ACC112 (cell line): Measurements from ENCODE around the gene THSD7B.

Experiments
- H2AFZ ChIP-seq: fragments of 200-600 bp; sonication (generic); one replicate; pipeline ENCODE4 v1.6.0; 2017; ENCODE audit warnings: antibody characterized with exemption, low read length; ENCODE audit not compliant: unreplicated experiment
- H3K27ac ChIP-seq: fragments of 200-600 bp; sonication (generic); 2 replicates; pipeline ENCODE4 v1.5.1; 2014; ENCODE audit warnings: low read depth, mild to moderate bottlenecking, antibody characterized with exemption, low read length, moderate library complexity
- H3K27me3 ChIP-seq: fragments of 200-600 bp; sonication (generic); 2 replicates; pipeline ENCODE4 v1.6.1; 2014; ENCODE audit warnings: mild to moderate bottlenecking, antibody characterized with exemption, low read length, moderate library complexity, mixed read lengths; ENCODE audit not compliant: insufficient read depth
- H3K36me3 ChIP-seq: fragments of 200-600 bp; sonication (generic); 2 replicates; pipeline ENCODE4 v1.6.1; 2016; ENCODE audit warnings: mild to moderate bottlenecking, antibody characterized with exemption, low read length, moderate library complexity, mixed read lengths; ENCODE audit not compliant: insufficient read depth
- H3K4me1 ChIP-seq: fragments of 200-600 bp; sonication (generic); one replicate; pipeline ENCODE4 v1.6.1; 2016; ENCODE audit warnings: low read length, mixed read lengths; ENCODE audit not compliant: insufficient read depth, unreplicated experiment, control insufficient read depth
- H3K4me3 ChIP-seq: fragments of 200-600 bp; sonication (generic); 2 replicates; pipeline ENCODE4 v1.5.1; 2014; ENCODE audit warnings: mild to moderate bottlenecking, low read depth, low read length
- H3K79me2 ChIP-seq: fragments of 200-600 bp; sonication (generic); one replicate; pipeline ENCODE4 v1.6.0; 2016; ENCODE audit warnings: low read length; ENCODE audit not compliant: control insufficient read depth, unreplicated experiment, insufficient read depth

Gene THSD7B

DNA sequence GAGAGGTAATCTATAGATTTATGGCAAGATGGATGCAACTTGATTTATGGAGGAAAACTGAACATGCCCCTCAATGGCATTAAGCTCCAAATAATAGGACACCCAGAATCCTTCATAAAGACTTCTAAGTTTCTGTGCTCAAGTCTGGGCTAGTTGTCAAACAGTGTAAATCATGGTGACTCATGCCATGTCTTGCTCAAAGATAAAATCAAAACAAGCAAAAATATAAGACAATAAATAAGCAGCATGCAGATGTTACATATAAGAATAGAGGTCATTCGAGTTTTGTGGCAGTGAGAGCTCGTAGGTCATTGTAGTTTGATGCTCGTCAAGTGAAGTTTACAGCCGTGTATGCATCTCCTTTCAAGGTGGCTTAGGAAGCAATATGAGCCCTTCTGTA is 403.2 kb downstream of the THSD7B start:
- no peaks in the 10 kb centered on the region for H3K36me3 ChIP-seq
- H2AFZ ChIP-seq = no peak overlapping the region
- peaks cover 15% of the 10 kb centered on the region for H3K4me1 ChIP-seq
- H3K79me2 ChIP-seq = no peaks in the 10 kb centered on the region
- H3K27ac ChIP-seq = no peak overlapping the region
- H3K4me3 ChIP-seq = no peak overlapping the region
- H3K27me3 ChIP-seq = no peaks in the 10 kb centered on the region

DNA sequence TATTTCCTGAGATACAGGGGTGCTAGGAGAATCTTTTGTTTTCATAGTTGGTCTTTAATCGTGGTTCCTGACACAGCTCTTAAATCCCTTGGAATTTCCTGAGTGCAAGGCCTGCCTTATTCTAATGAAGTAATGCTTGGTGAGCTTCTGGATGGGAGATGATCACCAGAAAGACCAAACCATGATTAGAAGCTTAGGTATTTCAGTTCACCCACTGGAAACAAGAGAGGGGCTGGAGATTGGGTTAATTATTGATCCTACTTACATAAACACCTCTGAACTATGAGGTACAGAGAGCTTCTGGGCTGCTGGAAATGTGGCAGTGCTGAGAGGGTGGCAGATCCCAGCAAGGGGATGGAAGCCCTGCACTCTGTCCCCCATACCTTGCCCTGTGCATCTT is 406.8 kb downstream of the THSD7B start:
- no peak overlapping the region for H3K27ac ChIP-seq
- peaks cover 19% of the 10 kb centered on the region for H3K4me1 ChIP-seq
- H3K27me3 ChIP-seq = no peaks in the 10 kb centered on the region
- H2AFZ ChIP-seq = no peak overlapping the region
- H3K4me3 ChIP-seq = no peak overlapping the region
- no peaks in the 10 kb centered on the region for H3K36me3 ChIP-seq
- H3K79me2 ChIP-seq = no peaks in the 10 kb centered on the region

DNA sequence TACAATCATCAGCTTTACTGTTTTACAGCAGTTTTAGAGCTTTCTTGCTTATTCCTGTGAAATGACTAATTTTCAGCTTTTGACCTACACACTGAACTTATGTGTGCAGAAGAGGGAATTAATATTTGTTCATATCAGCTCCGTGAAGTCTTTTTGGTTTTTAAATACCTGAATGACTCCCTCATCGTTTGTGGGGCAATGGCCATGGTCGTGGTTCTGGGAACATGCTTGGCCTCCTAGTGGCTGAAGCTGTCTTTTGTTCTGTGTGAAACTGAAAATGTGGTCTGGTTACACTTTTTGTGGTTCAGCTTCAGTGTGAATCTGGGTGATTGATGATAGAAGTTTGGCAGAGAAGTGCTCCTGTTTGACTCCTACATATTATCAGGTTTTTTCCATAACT is 408.1 kb downstream of the THSD7B start:
- H3K36me3 ChIP-seq = no peaks in the 10 kb centered on the region
- no peaks in the 10 kb centered on the region for H3K79me2 ChIP-seq
- H3K4me1 ChIP-seq = peaks cover 19% of the 10 kb centered on the region
- H3K27me3 ChIP-seq = no peaks in the 10 kb centered on the region
- no peak overlapping the region; the same call in 1 of the 2 replicates for H3K4me3 ChIP-seq
- H3K27ac ChIP-seq = peak overlapping the region; percentile 11; the same call in 1 of the 2 replicates
- H2AFZ ChIP-seq = peak overlapping the region; percentile 17

DNA sequence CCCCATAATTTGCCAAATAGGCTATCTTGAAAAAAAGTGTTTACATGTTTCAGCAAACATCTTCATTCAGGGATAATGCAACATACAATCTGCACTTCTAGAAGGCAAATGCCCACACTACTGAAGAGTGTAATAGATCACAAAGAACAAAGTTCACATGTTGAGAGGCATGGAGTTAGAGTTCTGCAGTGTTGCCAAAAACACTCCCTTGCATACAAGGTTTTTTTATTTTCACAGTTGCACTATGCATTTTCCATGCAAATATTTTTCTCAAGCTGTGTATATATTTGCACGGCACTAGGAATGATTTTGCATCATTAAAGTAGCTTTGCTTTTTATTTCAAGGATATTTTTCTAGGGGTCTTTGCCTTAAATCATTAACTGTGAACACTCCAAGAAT is 409.9 kb downstream of the THSD7B start:
- Histone ChIP-seq H2AFZ (no peak overlapping the region), H3K36me3 (no peaks in the 10 kb centered on the region), H3K4me3 (no peak overlapping the region), H3K27me3 (no peaks in the 10 kb centered on the region), H3K27ac (no peak overlapping the region), H3K79me2 (no peaks in the 10 kb centered on the region), H3K4me1 (peaks cover 32% of the 10 kb centered on the region)

DNA sequence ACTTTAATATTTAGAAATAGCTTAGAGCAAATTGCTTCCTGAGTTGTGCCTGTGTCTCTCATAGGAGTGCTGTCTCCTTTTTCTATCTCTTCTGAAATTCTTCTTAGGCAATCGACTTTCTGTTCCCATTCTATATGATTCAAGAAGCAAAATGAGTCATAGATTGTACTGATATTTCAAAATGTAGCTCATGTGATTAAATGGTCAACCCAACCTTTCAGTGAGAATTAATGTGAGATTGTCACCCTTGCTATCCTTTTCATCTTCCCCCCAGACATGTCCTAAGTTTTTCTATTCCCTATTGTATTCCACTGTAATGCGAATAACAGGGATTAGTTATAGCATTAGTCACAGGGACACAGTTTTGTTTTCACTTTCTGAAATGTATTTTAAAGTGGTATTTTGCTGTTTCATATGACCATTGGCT is 413.6 kb downstream of the THSD7B start:
- peak overlapping the region; percentile 80 for H2AFZ ChIP-seq
- H3K4me1 ChIP-seq = peaks cover 30% of the 10 kb centered on the region
- peak overlapping the region; percentile 93 for H3K27ac ChIP-seq
- H3K36me3 ChIP-seq = no peaks in the 10 kb centered on the region
- peak overlapping the region; percentile 49 for H3K4me3 ChIP-seq
- no peaks in the 10 kb centered on the region for H3K27me3 ChIP-seq
- H3K79me2 ChIP-seq = no peaks in the 10 kb centered on the region

DNA sequence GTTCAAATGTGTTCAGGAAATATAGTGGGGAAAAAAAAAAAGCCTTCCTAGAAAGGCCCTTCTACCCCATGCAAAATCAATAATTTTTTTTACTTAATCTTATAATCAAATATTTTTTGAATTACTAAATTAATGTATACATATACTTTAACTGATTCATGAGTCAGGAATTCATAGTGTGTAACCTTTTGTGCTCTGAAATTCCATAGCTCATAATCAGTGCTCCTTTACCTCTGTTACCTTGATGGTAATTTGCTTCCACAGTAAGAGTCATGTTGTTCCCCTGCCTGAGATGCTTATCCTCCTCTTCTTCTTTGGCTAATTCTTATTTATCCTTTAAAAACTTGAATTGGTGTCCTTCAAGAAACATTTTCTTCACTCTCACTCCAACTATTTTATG is 414.2 kb downstream of the THSD7B start:
- no peaks in the 10 kb centered on the region for H3K36me3 ChIP-seq
- H3K4me3 ChIP-seq = peak overlapping the region; percentile 49; the same call in 1 of the 2 replicates
- peak overlapping the region; percentile 93 for H3K27ac ChIP-seq
- H2AFZ ChIP-seq = peak overlapping the region; percentile 80
- no peaks in the 10 kb centered on the region for H3K27me3 ChIP-seq
- H3K4me1 ChIP-seq = peaks cover 30% of the 10 kb centered on the region
- no peaks in the 10 kb centered on the region for H3K79me2 ChIP-seq

DNA sequence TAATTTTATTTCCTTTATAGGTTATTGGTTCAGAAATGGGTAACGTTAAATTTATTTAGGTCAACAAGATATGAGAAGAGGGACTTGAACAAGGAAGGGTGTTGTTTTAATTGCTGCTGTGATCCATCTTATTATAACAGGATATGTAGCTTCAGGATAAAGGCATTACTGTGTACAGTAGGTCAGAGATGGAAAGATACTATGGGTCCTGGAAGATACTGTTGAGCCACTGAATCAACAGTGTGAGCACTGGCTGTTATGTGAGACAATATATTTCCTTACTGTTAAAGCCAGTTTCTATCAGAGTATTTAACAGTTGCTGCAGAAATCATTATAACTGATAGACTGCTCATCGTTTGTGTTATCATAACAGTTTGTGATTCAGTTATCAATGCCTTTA is 414.7 kb downstream of the THSD7B start:
- Histone ChIP-seq H2AFZ (no peak overlapping the region), H3K79me2 (no peaks in the 10 kb centered on the region), H3K27me3 (no peaks in the 10 kb centered on the region), H3K36me3 (no peaks in the 10 kb centered on the region), H3K4me3 (no peak overlapping the region; the same call in 1 of the 2 replicates), H3K27ac (peak overlapping the region; percentile 93), H3K4me1 (peaks cover 30% of the 10 kb centered on the region)

DNA sequence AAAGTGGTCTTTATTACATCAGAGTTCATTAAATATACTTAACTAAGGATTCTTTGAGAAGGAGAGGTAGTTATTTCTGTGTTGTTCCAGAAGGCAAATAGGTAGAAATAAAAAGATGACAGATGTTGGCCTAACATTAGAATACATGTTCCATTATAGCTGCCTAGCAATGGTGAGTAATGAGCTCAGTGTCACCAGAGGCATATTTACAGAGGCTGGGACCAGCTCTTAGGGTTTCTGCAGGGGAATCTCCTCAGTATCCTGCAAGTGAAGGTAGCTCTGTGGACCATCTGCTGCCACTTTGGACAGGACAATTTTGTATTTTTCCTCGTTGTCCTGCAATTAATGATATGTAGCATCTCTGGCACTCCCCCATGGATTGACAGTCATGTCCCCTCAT is 416.0 kb downstream of the THSD7B start:
- Histone ChIP-seq H3K27me3 (no peaks in the 10 kb centered on the region), H3K36me3 (no peaks in the 10 kb centered on the region), H3K27ac (no peak overlapping the region), H3K4me3 (no peak overlapping the region), H2AFZ (no peak overlapping the region), H3K4me1 (peaks cover 30% of the 10 kb centered on the region), H3K79me2 (no peaks in the 10 kb centered on the region)

DNA sequence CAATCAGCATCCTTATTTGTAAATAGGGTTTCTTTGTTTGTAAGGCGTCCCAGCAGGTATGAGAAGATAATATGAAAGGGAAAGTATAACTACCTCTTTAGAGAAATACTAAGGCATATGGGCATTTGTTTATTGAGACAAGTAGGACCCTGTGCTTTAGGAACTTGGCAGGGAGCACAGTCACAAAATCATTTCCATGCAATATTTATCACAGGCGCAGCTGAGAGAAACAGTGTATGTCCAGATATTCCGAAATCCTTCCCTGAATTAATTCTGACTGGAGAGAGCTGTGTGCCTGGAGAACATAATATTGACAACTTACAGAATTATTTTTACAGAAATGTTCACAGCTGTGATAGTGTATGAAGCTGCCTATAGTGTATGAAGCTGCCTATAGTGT is 416.7 kb downstream of the THSD7B start:
- Histone ChIP-seq H3K79me2 (no peaks in the 10 kb centered on the region), H3K36me3 (no peaks in the 10 kb centered on the region), H3K27ac (no peak overlapping the region), H2AFZ (no peak overlapping the region), H3K4me3 (no peak overlapping the region), H3K27me3 (no peaks in the 10 kb centered on the region), H3K4me1 (peaks cover 30% of the 10 kb centered on the region)

DNA sequence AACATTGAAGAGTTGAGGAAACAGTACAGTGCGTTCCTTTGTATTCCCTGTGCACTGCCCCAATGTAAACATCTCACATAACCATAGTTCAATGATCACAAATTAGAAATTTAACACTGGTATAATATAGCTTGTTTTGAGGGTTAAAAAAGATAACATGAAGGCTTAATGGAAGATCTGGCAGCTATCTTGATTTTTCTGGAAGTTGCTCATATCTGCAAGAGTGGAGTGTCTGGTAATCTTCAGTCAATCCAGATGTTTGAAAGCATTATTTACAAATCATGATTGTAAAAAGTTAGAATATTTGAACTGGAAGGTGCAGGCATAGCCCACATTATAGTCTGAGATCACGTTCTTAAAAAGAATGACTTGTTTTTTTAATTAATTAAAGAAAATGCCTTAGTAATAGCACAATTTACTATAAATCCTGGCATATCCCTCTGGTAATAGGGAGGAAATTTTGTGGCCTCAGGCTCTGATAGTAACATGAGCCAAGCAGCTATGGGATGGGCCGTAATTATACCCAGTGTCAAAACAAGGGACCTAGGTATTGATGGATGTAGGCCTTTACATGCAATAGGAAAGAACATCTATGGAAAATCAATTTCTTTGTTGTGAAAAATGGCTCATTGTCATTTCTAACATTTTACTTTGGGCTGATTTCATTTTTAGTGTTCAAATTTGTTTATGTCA is 418.0 kb downstream of the THSD7B start:
- Histone ChIP-seq H3K27me3 (no peaks in the 10 kb centered on the region), H3K27ac (no peak overlapping the region), H3K4me1 (peaks cover 24% of the 10 kb centered on the region)

DNA sequence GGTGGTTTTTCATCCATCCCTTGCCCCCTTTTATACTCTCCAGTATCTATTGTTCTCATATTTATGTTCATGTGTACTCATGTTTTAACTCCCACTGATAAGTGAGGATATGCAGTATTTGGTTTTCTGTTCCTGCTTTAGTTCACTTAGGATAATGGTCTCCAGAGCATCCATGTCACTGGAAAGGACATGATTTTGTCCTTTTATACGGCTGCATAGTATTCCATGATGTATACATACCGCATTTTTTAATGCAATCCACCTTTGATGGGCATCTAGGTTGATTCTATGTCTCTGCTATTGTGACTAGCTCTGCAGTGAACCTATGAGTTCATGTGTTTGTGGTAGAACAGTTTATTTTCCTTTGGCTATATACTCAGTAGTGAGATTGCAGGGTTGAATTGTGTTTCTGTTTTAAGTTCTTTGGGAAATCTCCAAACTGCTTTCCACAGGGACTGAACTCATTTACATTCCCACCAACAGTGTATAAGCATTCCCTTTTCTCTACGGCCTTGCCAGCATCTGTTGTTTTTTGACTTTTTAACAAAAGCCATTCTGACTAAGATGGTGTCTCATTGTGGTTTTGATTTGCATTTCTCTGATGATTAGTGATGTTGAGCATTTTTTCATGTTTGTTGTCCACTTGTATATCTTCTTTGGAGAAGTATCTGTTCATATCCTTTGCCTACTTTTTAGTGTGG is 420.2 kb downstream of the THSD7B start:
- Histone ChIP-seq H3K4me3 (no peak overlapping the region), H3K79me2 (no peaks in the 10 kb centered on the region)

More for the DNA sequence above, 418.0 kb downstream of the THSD7B start:
- no peak overlapping the region for H2AFZ ChIP-seq
- no peaks in the 10 kb centered on the region for H3K36me3 ChIP-seq
- no peak overlapping the region for H3K4me3 ChIP-seq
- H3K79me2 ChIP-seq = no peaks in the 10 kb centered on the region

More for the DNA sequence above, 420.2 kb downstream of the THSD7B start:
- Histone ChIP-seq H3K36me3 (no peaks in the 10 kb centered on the region), H3K27ac (no peak overlapping the region), H2AFZ (no peak overlapping the region), H3K27me3 (no peaks in the 10 kb centered on the region), H3K4me1 (peaks cover 6% of the 10 kb centered on the region)
